Parathyroid adenoma (tissue), 2 donors: ENCODE results near the gene HBE1.

Experiments used
- H2AFZ ChIP-seq: fragments of 300-600 bp; sonication (generic); one replicate; pipeline ENCODE4 v1.7.0; 2017; ENCODE audit warnings: antibody characterized with exemption, mild to moderate bottlenecking
- H3K27ac ChIP-seq: fragments of 300-600 bp; sonication (generic); one replicate; pipeline ENCODE4 v1.7.0; 2017
- H3K27me3 ChIP-seq: fragments of 300-600 bp; sonication (generic); one replicate; pipeline ENCODE4 v1.7.0; 2017; ENCODE audit warnings: low read length; ENCODE audit not compliant: control insufficient read depth, insufficient read depth
- H3K36me3 ChIP-seq: fragments of 300-600 bp; sonication (generic); one replicate; pipeline ENCODE4 v1.7.0; 2017; ENCODE audit warnings: low read length; ENCODE audit not compliant: control insufficient read depth, insufficient read depth
- H3K4me1 ChIP-seq: fragments of 300-600 bp; sonication (generic); one replicate; pipeline ENCODE4 v1.7.0; 2017; ENCODE audit warnings: control low read depth
- H3K4me2 ChIP-seq: fragments of 300-600 bp; sonication (generic); one replicate; pipeline ENCODE4 v1.7.0; 2017; ENCODE audit warnings: low read length
- H3K4me3 ChIP-seq: fragments of 300-600 bp; sonication (generic); one replicate; pipeline ENCODE4 v1.7.0; 2017; ENCODE audit warnings: low read depth, low read length
- H3K79me2 ChIP-seq: fragments of 300-600 bp; sonication (generic); one replicate; pipeline ENCODE4 v1.7.0; 2017; ENCODE audit warnings: control low read depth
- H3K9ac ChIP-seq: fragments of 300-600 bp; sonication (generic); one replicate; pipeline ENCODE4 v1.7.0; 2017; ENCODE audit warnings: mild to moderate bottlenecking
- H3K9me3 ChIP-seq: fragments of 300-600 bp; sonication (generic); one replicate; pipeline ENCODE4 v1.7.0; 2017; ENCODE audit warnings: low read length; ENCODE audit not compliant: control insufficient read depth
- TF ChIP-seq, protein P1 (sequence below): fragments of 300-600 bp; sonication (generic); IDR thresholded peaks from one replicate; pipeline ENCODE4 v1.7.0; 2017; ENCODE audit warnings: antibody characterized with exemption, mild to moderate bottlenecking
- donor health status: primary hyperparathyroidism.

HBE1 gene

DNA sequence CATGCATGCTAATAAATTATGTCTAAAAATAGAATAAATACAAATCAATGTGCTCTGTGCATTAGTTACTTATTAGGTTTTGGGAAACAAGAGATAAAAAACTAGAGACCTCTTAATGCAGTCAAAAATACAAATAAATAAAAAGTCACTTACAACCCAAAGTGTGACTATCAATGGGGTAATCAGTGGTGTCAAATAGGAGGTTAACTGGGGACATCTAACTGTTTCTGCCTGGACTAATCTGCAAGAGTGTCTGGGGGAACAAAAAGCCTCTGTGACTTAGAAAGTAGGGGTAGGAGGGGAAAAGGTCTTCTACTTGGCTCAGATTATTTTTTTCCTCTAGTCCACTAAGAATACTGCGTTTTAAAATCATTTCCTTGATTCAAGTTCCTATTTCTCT lies 42.1 kb downstream of the HBE1 start:
- no peak overlapping the region for H3K27ac ChIP-seq
- H3K9ac ChIP-seq: no peak overlapping the region
- H3K79me2 ChIP-seq: no peaks in the 10 kb centered on the region
- no peaks in the 10 kb centered on the region for H3K36me3 ChIP-seq
- H3K9me3 ChIP-seq: no peaks in the 10 kb centered on the region
- no peak overlapping the region for H2AFZ ChIP-seq
- TF ChIP-seq, protein P1, sequence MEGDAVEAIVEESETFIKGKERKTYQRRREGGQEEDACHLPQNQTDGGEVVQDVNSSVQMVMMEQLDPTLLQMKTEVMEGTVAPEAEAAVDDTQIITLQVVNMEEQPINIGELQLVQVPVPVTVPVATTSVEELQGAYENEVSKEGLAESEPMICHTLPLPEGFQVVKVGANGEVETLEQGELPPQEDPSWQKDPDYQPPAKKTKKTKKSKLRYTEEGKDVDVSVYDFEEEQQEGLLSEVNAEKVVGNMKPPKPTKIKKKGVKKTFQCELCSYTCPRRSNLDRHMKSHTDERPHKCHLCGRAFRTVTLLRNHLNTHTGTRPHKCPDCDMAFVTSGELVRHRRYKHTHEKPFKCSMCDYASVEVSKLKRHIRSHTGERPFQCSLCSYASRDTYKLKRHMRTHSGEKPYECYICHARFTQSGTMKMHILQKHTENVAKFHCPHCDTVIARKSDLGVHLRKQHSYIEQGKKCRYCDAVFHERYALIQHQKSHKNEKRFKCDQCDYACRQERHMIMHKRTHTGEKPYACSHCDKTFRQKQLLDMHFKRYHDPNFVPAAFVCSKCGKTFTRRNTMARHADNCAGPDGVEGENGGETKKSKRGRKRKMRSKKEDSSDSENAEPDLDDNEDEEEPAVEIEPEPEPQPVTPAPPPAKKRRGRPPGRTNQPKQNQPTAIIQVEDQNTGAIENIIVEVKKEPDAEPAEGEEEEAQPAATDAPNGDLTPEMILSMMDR: no peak
- no peak overlapping the region for H3K4me3 ChIP-seq
- no peak overlapping the region for H3K4me2 ChIP-seq
- no peaks in the 10 kb centered on the region for H3K27me3 ChIP-seq
- no peaks in the 10 kb centered on the region for H3K4me1 ChIP-seq

DNA sequence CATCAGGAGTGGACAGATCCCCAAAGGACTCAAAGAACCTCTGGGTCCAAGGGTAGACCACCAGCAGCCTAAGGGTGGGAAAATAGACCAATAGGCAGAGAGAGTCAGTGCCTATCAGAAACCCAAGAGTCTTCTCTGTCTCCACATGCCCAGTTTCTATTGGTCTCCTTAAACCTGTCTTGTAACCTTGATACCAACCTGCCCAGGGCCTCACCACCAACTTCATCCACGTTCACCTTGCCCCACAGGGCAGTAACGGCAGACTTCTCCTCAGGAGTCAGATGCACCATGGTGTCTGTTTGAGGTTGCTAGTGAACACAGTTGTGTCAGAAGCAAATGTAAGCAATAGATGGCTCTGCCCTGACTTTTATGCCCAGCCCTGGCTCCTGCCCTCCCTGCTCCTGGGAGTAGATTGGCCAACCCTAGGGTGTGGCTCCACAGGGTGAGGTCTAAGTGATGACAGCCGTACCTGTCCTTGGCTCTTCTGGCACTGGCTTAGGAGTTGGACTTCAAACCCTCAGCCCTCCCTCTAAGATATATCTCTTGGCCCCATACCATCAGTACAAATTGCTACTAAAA lies 42.9 kb downstream of the HBE1 start, which contains the start of gene HBB:
HBB (minus strand) TSS at position 340 of the 579 bp plus-strand sequence; CDS start at position 290, 50 bp downstream.
- no peaks in the 10 kb centered on the region for H3K79me2 ChIP-seq
- TF ChIP-seq, protein P1: no peak
- no peak within 1 kb of the TSS for H3K4me2 ChIP-seq
- H3K27ac ChIP-seq: no peak within 1 kb of the TSS
- no peak within 1 kb of the TSS for H3K4me3 ChIP-seq
- H3K27me3 ChIP-seq: no peaks in the 10 kb centered on the region
- H3K9me3 ChIP-seq: no peaks in the 10 kb centered on the region
- H2AFZ ChIP-seq: no peak within 1 kb of the TSS
- no peak within 1 kb of the TSS for H3K9ac ChIP-seq
- no peaks in the 10 kb centered on the region for H3K4me1 ChIP-seq
- H3K36me3 ChIP-seq: no peaks in the 10 kb centered on the region

DNA sequence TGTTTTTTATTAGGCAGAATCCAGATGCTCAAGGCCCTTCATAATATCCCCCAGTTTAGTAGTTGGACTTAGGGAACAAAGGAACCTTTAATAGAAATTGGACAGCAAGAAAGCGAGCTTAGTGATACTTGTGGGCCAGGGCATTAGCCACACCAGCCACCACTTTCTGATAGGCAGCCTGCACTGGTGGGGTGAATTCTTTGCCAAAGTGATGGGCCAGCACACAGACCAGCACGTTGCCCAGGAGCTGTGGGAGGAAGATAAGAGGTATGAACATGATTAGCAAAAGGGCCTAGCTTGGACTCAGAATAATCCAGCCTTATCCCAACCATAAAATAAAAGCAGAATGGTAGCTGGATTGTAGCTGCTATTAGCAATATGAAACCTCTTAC lies 44.3 kb downstream of the HBE1 start:
- H3K4me3 ChIP-seq: no peak overlapping the region

DNA sequence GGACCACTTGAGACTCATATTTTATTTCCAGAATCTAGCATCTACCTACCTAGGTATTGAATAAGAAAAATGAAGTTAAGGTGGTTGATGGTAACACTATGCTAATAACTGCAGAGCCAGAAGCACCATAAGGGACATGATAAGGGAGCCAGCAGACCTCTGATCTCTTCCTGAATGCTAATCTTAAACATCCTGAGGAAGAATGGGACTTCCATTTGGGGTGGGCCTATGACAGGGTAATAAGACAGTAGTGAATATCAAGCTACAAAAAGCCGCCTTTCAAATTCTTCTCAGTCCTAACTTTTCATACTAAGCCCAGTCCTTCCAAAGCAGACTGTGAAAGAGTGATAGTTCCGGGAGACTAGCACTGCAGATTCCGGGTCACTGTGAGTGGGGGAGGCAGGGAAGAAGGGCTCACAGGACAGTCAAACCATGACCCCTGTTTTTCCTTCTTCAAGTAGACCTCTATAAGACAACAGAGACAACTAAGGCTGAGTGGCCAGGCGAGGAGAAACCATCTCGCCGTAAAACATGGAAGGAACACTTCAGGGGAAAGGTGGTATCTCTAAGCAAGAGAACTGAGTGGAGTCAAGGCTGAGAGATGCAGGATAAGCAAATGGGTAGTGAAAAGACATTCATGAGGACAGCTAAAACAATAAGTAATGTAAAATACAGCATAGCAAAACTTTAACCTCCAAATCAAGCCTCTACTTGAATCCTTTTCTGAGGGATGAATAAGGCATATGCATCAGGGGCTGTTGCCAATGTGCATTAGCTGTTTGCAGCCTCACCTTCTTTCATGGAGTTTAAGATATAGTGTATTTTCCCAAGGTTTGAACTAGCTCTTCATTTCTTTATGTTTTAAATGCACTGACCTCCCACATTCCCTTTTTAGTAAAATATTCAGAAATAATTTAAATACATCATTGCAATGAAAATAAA lies 44.9 kb downstream of the HBE1 start:
- Histone ChIP-seq H3K36me3 (no peaks in the 10 kb centered on the region), H2AFZ (no peak overlapping the region), H3K27ac (no peak overlapping the region), H3K9me3 (no peaks in the 10 kb centered on the region), H3K4me1 (no peaks in the 10 kb centered on the region), H3K4me3 (no peak overlapping the region), H3K9ac (no peak overlapping the region), H3K27me3 (no peaks in the 10 kb centered on the region), H3K4me2 (no peak overlapping the region), H3K79me2 (no peaks in the 10 kb centered on the region)
- TF ChIP-seq, protein P1: no peak

More for the DNA sequence above, 44.3 kb downstream of the HBE1 start:
- H3K27me3 ChIP-seq: no peaks in the 10 kb centered on the region
- no peak overlapping the region for H3K9ac ChIP-seq
- H3K79me2 ChIP-seq: no peaks in the 10 kb centered on the region
- TF ChIP-seq, protein P1: no peak
- H3K4me1 ChIP-seq: no peaks in the 10 kb centered on the region
- H3K9me3 ChIP-seq: no peaks in the 10 kb centered on the region
- H3K36me3 ChIP-seq: no peaks in the 10 kb centered on the region
- no peak overlapping the region for H3K27ac ChIP-seq
- H3K4me2 ChIP-seq: no peak overlapping the region
- H2AFZ ChIP-seq: no peak overlapping the region
